ENCODE measurements around the gene AGFG2.

The AGFG2 gene

GRCh38 chr7:100591596-100591995, 52.6 kb downstream of the AGFG2 start:
- Histone ChIP-seq H3K27me3 (ENCODE audit: insufficient read depth, low read depth, severe bottlenecking) (no peaks in the 10 kb centered on the region), H3K36me3 (no peaks in the 10 kb centered on the region), H3K4me3 (ENCODE audit: low read depth, low read length) (no peak overlapping the region), H3K9me3 (ENCODE audit: severe bottlenecking) (no peaks in the 10 kb centered on the region), H3K27ac (no peak overlapping the region)
- DNase-seq: no peak
- no peak for TF ChIP-seq CTCF (IDR thresholded peaks at IDR 0.05; ENCODE audit: low read depth, low read length)

- Histone ChIP-seq H3K4me3 (ENCODE audit: low read depth, low read length) (no peak overlapping the region), H3K9me3 (ENCODE audit: severe bottlenecking) (no peaks in the 10 kb centered on the region), H3K27ac (no peak overlapping the region), H3K36me3 (no peaks in the 10 kb centered on the region), H3K27me3 (ENCODE audit: insufficient read depth, low read depth, severe bottlenecking) (no peaks in the 10 kb centered on the region)
- TF ChIP-seq CTCF (IDR thresholded peaks at IDR 0.05; ENCODE audit: low read depth, low read length): no peak
- DNase-seq: no peak
Measured at GRCh38 chr7:100595188-100595587, 56.2 kb downstream of the AGFG2 start.

- DNase-seq: no peak
- Histone ChIP-seq H3K27me3 (ENCODE audit: insufficient read depth, low read depth, severe bottlenecking) (no peaks in the 10 kb centered on the region), H3K36me3 (no peaks in the 10 kb centered on the region)
Measured at GRCh38 chr7:100598425-100598824, 59.4 kb downstream of the AGFG2 start.

GRCh38 chr7:100599911-100600729, 61.1 kb downstream of the AGFG2 start:
- Histone ChIP-seq H3K4me3 (ENCODE audit: low read depth, low read length) (no peak overlapping the region), H3K27ac (no peak overlapping the region; the same call in 1 of the 2 replicates), H3K36me3 (no peaks in the 10 kb centered on the region), H3K27me3 (ENCODE audit: insufficient read depth, low read depth, severe bottlenecking) (peaks cover 2% of the 10 kb centered on the region), H3K9me3 (ENCODE audit: severe bottlenecking) (no peaks in the 10 kb centered on the region)
- peak; percentile 59 for DNase-seq
- peak; percentile 62 for TF ChIP-seq CTCF (IDR thresholded peaks at IDR 0.05; ENCODE audit: low read depth, low read length)

More at GRCh38 chr7:100598425-100598824, 59.4 kb downstream of the AGFG2 start:
- TF ChIP-seq CTCF (IDR thresholded peaks at IDR 0.05; ENCODE audit: low read depth, low read length): no peak
- Histone ChIP-seq H3K9me3 (ENCODE audit: severe bottlenecking) (no peaks in the 10 kb centered on the region), H3K4me3 (ENCODE audit: low read depth, low read length) (no peak overlapping the region), H3K27ac (no peak overlapping the region)

- no peaks in the 10 kb centered on the region for H3K36me3 ChIP-seq
- no peak overlapping the region for H3K27ac ChIP-seq
- no peak overlapping the region for H3K4me3 ChIP-seq (ENCODE audit: low read depth, low read length)
- H3K27me3 ChIP-seq (ENCODE audit: insufficient read depth, low read depth, severe bottlenecking): peaks cover 6% of the 10 kb centered on the region
- TF ChIP-seq CTCF (IDR thresholded peaks at IDR 0.05; ENCODE audit: low read depth, low read length): no peak
- H3K9me3 ChIP-seq (ENCODE audit: severe bottlenecking): no peaks in the 10 kb centered on the region
- DNase-seq: no peak
Measured at GRCh38 chr7:100600730-100601038, 61.7 kb downstream of the AGFG2 start.
